Metanephros (tissue), 1 donor: ENCODE data around the gene ODAM. TPM values are rescaled to one million over a fixed set of nuclear protein-coding genes. Genes with fewer than 3 reads are reported as not detected.

Experiments used
- total RNA-seq: library from RNA; depleted of rRNA; stranded (reverse); fragments of >200 nt; gene quantifications from one replicate; pipeline ENCODE4 v1.2.3, GENCODE V29; 2014

The ODAM gene
- total RNA-seq, result 0.29 TPM

GRCh38 chr4:70195425-70195824, at the start of gene ODAM:
ODAM (plus strand) TSS chr4:70195725; CDS start chr4:70196544, 819 bp downstream.

GRCh38 chr4:70153937-70154336, 41.6 kb upstream of the ODAM start, which contains the start of gene PRR27:
PRR27 (plus strand) TSS chr4:70154237; CDS start chr4:70154376, 139 bp downstream.

GRCh38 chr4:70225824-70226223, 30.3 kb downstream of the ODAM start, which contains the start of gene FDCSP:
FDCSP (plus strand) TSS chr4:70226124; CDS start chr4:70231195, 5,071 bp downstream.

GRCh38 chr4:70242297-70242696, 46.8 kb downstream of the ODAM start, which contains the start of gene CSN3:
CSN3 (plus strand) TSS chr4:70242597; CDS start chr4:70244820, 2,223 bp downstream.

Other genes starting within 250 kb of the ODAM start
- gene CSN2, start 230.0 kb upstream of the ODAM start, total RNA-seq, result not detected
- not detected for gene STATH, start 199.8 kb upstream of the ODAM start, total RNA-seq
- not detected for gene HTN3, start 167.3 kb upstream of the ODAM start, total RNA-seq
- gene HTN1, start 145.3 kb upstream of the ODAM start, total RNA-seq, result not detected
- not detected for gene PRR27, start 41.5 kb upstream of the ODAM start, total RNA-seq
- gene FDCSP, start 30.4 kb downstream of the ODAM start, total RNA-seq, result 0.82 TPM
- gene CSN3, start 46.9 kb downstream of the ODAM start, total RNA-seq, result not detected
- not detected for gene CABS1, start 139.3 kb downstream of the ODAM start, total RNA-seq
- gene SMR3A, start 165.0 kb downstream of the ODAM start, total RNA-seq, result not detected
- gene SMR3B, start 187.4 kb downstream of the ODAM start, total RNA-seq, result not detected
- gene OPRPN, start 202.2 kb downstream of the ODAM start, total RNA-seq, result not detected